Cardiac muscle cell (in vitro differentiated cells and primary cell): ENCODE results near the gene TCF21. TPM values are rescaled to one million over a fixed set of nuclear protein-coding genes. Genes with fewer than 3 reads are reported as not detected.
"Not testable (repeated sequence)": the region's sequence is repeated elsewhere in the genome, so short reads cannot be mapped to it uniquely, and the experiment has no call there.

Experiments used
- DNase-seq, 2 donors: peaks; one replicate each; pipeline versions ENCODE4 v3.0.0 to v3.0.0-alpha.2; 2010 to 2017; ENCODE audit warnings: low read depth in 1 of 2, low spot score in 1 of 2
- H3K27ac ChIP-seq: fragments of 200-600 bp; sonication (generic); 2 replicates; pipeline ENCODE4 v1.5.1; 2016
- H3K27me3 ChIP-seq: fragments of 200-600 bp; sonication (generic); 2 replicates; pipeline ENCODE4 v1.6.0; 2016; ENCODE audit warnings: control low read depth
- H3K36me3 ChIP-seq: fragments of 200-600 bp; sonication (generic); 2 replicates; pipeline ENCODE4 v1.5.1; 2016; ENCODE audit warnings: control low read depth
- H3K4me1 ChIP-seq: fragments of 200-600 bp; sonication (generic); 2 replicates; pipeline ENCODE4 v1.8.1; 2017; ENCODE audit warnings: low read depth, mild to moderate bottlenecking, mixed run types
- H3K4me3 ChIP-seq: fragments of 200-600 bp; sonication (generic); 2 replicates; pipeline ENCODE4 v1.5.1; 2016; ENCODE audit warnings: mild to moderate bottlenecking
- H3K9me3 ChIP-seq: fragments of 200-600 bp; sonication (generic); 2 replicates; pipeline ENCODE4 v1.5.1; 2017; ENCODE audit warnings: low read depth, mild to moderate bottlenecking, control low read depth
- polyA plus RNA-seq: library from polyadenylated mRNA; unstranded; fragments of >200 nt; fragmentation: Nextera tagmentation; extraction: Ambion mirVana; gene quantifications from 2 replicates; pipeline ENCODE4 v1.2.1, GENCODE V29; 2016
- total RNA-seq: library from RNA; depleted of rRNA; stranded (reverse); fragments of >200 nt; gene quantifications from 2 replicates; pipeline ENCODE4 v1.2.3, GENCODE V29; 2016
- TF ChIP-seq, protein P1 (sequence below): IDR thresholded peaks from 2 replicates; pipeline ENCODE4 v1.5.1; 2012; ENCODE audit warnings: low read depth, mild to moderate bottlenecking, low read length

TCF21 gene
- total and polyA plus RNA-seq, 2 experiments from 2014 or later: 3.7 to 4.0 TPM

- no peak overlapping the region for H3K27ac ChIP-seq
- no peaks in the 10 kb centered on the region for H3K36me3 ChIP-seq
- H3K27me3 ChIP-seq: peaks cover 3% of the 10 kb centered on the region
- H3K4me1 ChIP-seq: no peaks in the 10 kb centered on the region
- no peak overlapping the region for H3K4me3 ChIP-seq
- no peaks in the 10 kb centered on the region for H3K9me3 ChIP-seq
- no peak for DNase-seq
- TF ChIP-seq, protein P1, sequence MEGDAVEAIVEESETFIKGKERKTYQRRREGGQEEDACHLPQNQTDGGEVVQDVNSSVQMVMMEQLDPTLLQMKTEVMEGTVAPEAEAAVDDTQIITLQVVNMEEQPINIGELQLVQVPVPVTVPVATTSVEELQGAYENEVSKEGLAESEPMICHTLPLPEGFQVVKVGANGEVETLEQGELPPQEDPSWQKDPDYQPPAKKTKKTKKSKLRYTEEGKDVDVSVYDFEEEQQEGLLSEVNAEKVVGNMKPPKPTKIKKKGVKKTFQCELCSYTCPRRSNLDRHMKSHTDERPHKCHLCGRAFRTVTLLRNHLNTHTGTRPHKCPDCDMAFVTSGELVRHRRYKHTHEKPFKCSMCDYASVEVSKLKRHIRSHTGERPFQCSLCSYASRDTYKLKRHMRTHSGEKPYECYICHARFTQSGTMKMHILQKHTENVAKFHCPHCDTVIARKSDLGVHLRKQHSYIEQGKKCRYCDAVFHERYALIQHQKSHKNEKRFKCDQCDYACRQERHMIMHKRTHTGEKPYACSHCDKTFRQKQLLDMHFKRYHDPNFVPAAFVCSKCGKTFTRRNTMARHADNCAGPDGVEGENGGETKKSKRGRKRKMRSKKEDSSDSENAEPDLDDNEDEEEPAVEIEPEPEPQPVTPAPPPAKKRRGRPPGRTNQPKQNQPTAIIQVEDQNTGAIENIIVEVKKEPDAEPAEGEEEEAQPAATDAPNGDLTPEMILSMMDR: no peak
Measured at GRCh38 chr6:133918208-133918930, 29.5 kb downstream of the TCF21 start.

- no peak for DNase-seq
- H3K9me3 ChIP-seq: no peaks in the 10 kb centered on the region
- no peaks in the 10 kb centered on the region for H3K4me1 ChIP-seq
- no peak overlapping the region for H3K27ac ChIP-seq
- H3K4me3 ChIP-seq: no peak overlapping the region
- TF ChIP-seq, protein P1: no peak
- no peaks in the 10 kb centered on the region for H3K36me3 ChIP-seq
- H3K27me3 ChIP-seq: peaks cover 3% of the 10 kb centered on the region
Measured at GRCh38 chr6:133919362-133919761, 30.4 kb downstream of the TCF21 start.

- Histone ChIP-seq H3K4me1 (no peaks in the 10 kb centered on the region), H3K4me3 (no peak overlapping the region), H3K27ac (no peak overlapping the region), H3K36me3 (no peaks in the 10 kb centered on the region), H3K9me3 (no peaks in the 10 kb centered on the region), H3K27me3 (no peaks in the 10 kb centered on the region)
- TF ChIP-seq, protein P1: peak; percentile 83
- DNase-seq: peak; percentile 88
Measured at GRCh38 chr6:133921249-133921859, 32.4 kb downstream of the TCF21 start.

- H3K36me3 ChIP-seq: no peaks in the 10 kb centered on the region
- TF ChIP-seq, protein P1: peak; percentile 81
- no peak overlapping the region for H3K4me3 ChIP-seq
- DNase-seq: peak; percentile 77 to 89
- H3K9me3 ChIP-seq: no peaks in the 10 kb centered on the region
- no peak overlapping the region for H3K27ac ChIP-seq
- H3K4me1 ChIP-seq: no peaks in the 10 kb centered on the region
- H3K27me3 ChIP-seq: no peaks in the 10 kb centered on the region
Measured at GRCh38 chr6:133923938-133924593, 35.2 kb downstream of the TCF21 start.

- H3K27ac ChIP-seq, H3K9me3 ChIP-seq, H3K4me3 ChIP-seq, H3K4me1 ChIP-seq, H3K36me3 ChIP-seq, H3K27me3 ChIP-seq, DNase-seq: not testable (repeated sequence)
Measured at GRCh38 chr6:133931221-133931620, 42.3 kb downstream of the TCF21 start.

DNA sequence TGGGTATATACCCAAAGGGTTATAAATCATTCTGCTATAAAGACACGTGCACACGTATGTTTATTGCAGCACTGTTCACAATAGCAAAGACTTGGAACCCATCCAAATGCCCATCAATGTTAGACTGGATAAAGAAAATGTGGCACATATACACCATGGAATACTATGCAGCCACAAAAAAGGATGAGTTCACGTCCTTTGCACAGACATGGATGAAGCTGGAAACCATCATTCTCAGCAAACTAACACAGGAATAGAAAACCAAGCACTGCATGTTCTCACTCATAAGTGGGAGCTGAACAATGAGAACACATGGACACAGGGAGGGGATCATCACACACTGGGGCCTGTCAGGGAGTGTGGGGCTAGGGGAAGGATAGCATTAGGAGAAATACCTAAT is 47.4 kb downstream of the TCF21 start:
- H3K4me1 ChIP-seq, H3K9me3 ChIP-seq, H3K27ac ChIP-seq, H3K27me3 ChIP-seq, H3K36me3 ChIP-seq, H3K4me3 ChIP-seq, DNase-seq: not testable (repeated sequence)
